ENCODE results near the gene ADRA2B.

ADRA2B gene

DNA sequence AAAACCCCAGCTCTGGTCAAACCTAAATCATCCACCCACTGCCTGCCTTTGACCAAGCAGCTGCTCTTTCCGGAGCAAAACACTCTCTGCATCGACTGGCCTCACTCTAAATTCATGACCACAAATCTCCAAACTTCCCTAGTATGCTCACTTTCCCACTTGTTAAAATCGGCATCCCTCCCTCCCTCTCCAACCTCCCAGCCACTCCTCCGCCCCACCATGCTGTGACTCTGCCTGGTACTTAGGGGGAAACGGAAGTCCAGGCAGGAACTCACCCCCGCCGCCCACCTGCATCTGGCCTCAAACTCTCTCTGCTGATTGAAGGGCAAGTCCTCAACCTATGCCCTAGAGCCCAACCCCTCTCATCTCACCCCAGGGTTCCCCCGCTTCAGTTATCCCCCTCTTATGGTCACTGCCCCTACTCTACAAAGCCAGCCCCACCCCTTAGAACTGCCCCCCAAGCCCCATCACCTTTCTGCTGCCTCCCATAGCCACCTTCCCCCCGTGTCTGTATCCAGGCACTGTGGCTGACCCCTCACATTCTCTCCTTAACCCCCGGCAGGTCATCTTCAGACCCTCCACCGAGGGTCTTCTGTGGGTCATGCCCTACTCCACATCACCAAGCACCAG, 3.8 kb upstream of the ADRA2B start:
- no peak overlapping the region for H3K4me3 ChIP-seq (ENCODE audit: low read depth, low read length)
- DNase-seq (ENCODE audit: low read depth) = no peak
- TF ChIP-seq CTCF (IDR thresholded peaks at IDR 0.05; ENCODE audit: insufficient read depth, low read depth, low read length, missing control alignments) = no peak

- DNase-seq (ENCODE audit: low read depth) = no peak
- TF ChIP-seq CTCF (IDR thresholded peaks at IDR 0.05; ENCODE audit: insufficient read depth, low read depth, low read length, missing control alignments) = no peak
- H3K4me3 ChIP-seq (ENCODE audit: low read depth, low read length) = no peak overlapping the region
Observed at GRCh38 chr2:96119389-96119751, 3.0 kb upstream of the ADRA2B start.

GRCh38 chr2:96118698-96119388, 2.5 kb upstream of the ADRA2B start:
- no peak for TF ChIP-seq CTCF (IDR thresholded peaks at IDR 0.05; ENCODE audit: insufficient read depth, low read depth, low read length, missing control alignments)
- DNase-seq (ENCODE audit: low read depth) = no peak
- no peak overlapping the region for H3K4me3 ChIP-seq (ENCODE audit: low read depth, low read length)

- TF ChIP-seq CTCF (IDR thresholded peaks at IDR 0.05; ENCODE audit: insufficient read depth, low read depth, low read length, missing control alignments) = peak; percentile 21
- no peak for DNase-seq (ENCODE audit: low read depth)
- H3K4me3 ChIP-seq (ENCODE audit: low read depth, low read length) = no peak overlapping the region
Observed at GRCh38 chr2:96117701-96118588, 1.6 kb upstream of the ADRA2B start.

- H3K4me3 ChIP-seq (ENCODE audit: low read depth, low read length) = peak overlapping the region; percentile 50
- peak; percentile 59 for DNase-seq (ENCODE audit: low read depth)
- peak; percentile 77 for TF ChIP-seq CTCF (IDR thresholded peaks at IDR 0.05; ENCODE audit: insufficient read depth, low read depth, low read length, missing control alignments)
Observed at GRCh38 chr2:96116879-96117533, 635 bp upstream of the ADRA2B start.

GRCh38 chr2:96115631-96116423, 544 bp downstream of the ADRA2B start:
- no peak for DNase-seq (ENCODE audit: low read depth)
- no peak for TF ChIP-seq CTCF (IDR thresholded peaks at IDR 0.05; ENCODE audit: insufficient read depth, low read depth, low read length, missing control alignments)
- peak overlapping the region; percentile 50; the same call in 1 of the 2 replicates for H3K4me3 ChIP-seq (ENCODE audit: low read depth, low read length)
